NCI-H1694 (cell line): ENCODE data around the gene MAPRE3.

Source experiments
- DNase-seq: peaks from one replicate; lab custom pipeline; 2025; lab: John Stamatoyannopoulos, UW

The MAPRE3 gene

GRCh38 chr2:26950246-26950645 is 20.2 kb upstream of the MAPRE3 start:
- no peak for DNase-seq

GRCh38 chr2:26951236-26951635 is 19.2 kb upstream of the MAPRE3 start:
- no peak for DNase-seq

- DNase-seq, result no peak
Measured at GRCh38 chr2:26952374-26952773, 18.1 kb upstream of the MAPRE3 start.

- DNase-seq, result no peak
Measured at GRCh38 chr2:26954135-26954534, 16.3 kb upstream of the MAPRE3 start.

- DNase-seq, result no peak
Measured at GRCh38 chr2:26957041-26957440, 13.4 kb upstream of the MAPRE3 start.

GRCh38 chr2:26957534-26957933 is 12.9 kb upstream of the MAPRE3 start:
- DNase-seq, result no peak

GRCh38 chr2:26959331-26959730 is 11.1 kb upstream of the MAPRE3 start:
- DNase-seq, result no peak

GRCh38 chr2:26964446-26965130 is 5.8 kb upstream of the MAPRE3 start:
- DNase-seq, result no peak

- no peak for DNase-seq
Measured at GRCh38 chr2:26968001-26968400, 2.4 kb upstream of the MAPRE3 start.

GRCh38 chr2:26969077-26969844 is 1.2 kb upstream of the MAPRE3 start:
- no peak for DNase-seq

- no peak for DNase-seq
Measured at GRCh38 chr2:26970928-26971627, 641 bp downstream of the MAPRE3 start.

GRCh38 chr2:26971911-26972786 is 1.7 kb downstream of the MAPRE3 start:
- DNase-seq, result no peak

GRCh38 chr2:26974352-26974751 is 3.9 kb downstream of the MAPRE3 start:
- DNase-seq, result no peak

- no peak for DNase-seq
Measured at GRCh38 chr2:26975102-26975501, 4.7 kb downstream of the MAPRE3 start.

GRCh38 chr2:26975656-26976055 is 5.2 kb downstream of the MAPRE3 start:
- DNase-seq, result no peak

- DNase-seq, result no peak
Measured at GRCh38 chr2:26976237-26976636, 5.8 kb downstream of the MAPRE3 start.

- DNase-seq, result no peak
Measured at GRCh38 chr2:26977012-26977411, 6.6 kb downstream of the MAPRE3 start.

GRCh38 chr2:26978061-26978596 is 7.7 kb downstream of the MAPRE3 start:
- no peak for DNase-seq

GRCh38 chr2:26979741-26980140 is 9.3 kb downstream of the MAPRE3 start:
- no peak for DNase-seq

- no peak for DNase-seq
Measured at GRCh38 chr2:26980971-26981370, 10.5 kb downstream of the MAPRE3 start.

GRCh38 chr2:26982102-26982742 is 11.8 kb downstream of the MAPRE3 start:
- peak; percentile 51 for DNase-seq
